LHCN-M2 (cell line): ENCODE data around the gene OR7G3. TPM values are rescaled to one million over a fixed set of nuclear protein-coding genes. Genes with fewer than 3 reads are reported as not detected.

Source experiments
- DNase-seq: peaks from one replicate; pipeline ENCODE4 v3.0.0-alpha.2; 2012; ENCODE audit warnings: low read depth
- polyA plus RNA-seq: library from polyadenylated mRNA; unstranded; fragments of >200 nt; gene quantifications from one replicate; pipeline ENCODE4 v1.2.1, GENCODE V29; 2012; ENCODE audit warnings: missing spikeins
- total RNA-seq: library from RNA; depleted of rRNA; stranded (reverse); fragments of >200 nt; gene quantifications from 2 replicates; pipeline ENCODE4 v1.2.3, GENCODE V29; 2014; rRNA removed

The OR7G3 gene
- not detected in 2 replicates for total RNA-seq
- polyA plus RNA-seq, result not detected

- no peak for DNase-seq
Observed at GRCh38 chr19:9126900-9127405, at the start of gene OR7G3. Gene OR7G3 (minus strand): TSS chr19:9126950. CDS start chr19:9126950, 0 bp downstream.

GRCh38 chr19:9175326-9175725, 48.6 kb upstream of the OR7G3 start:
- DNase-seq, result no peak

GRCh38 chr19:9171393-9171991, 44.7 kb upstream of the OR7G3 start:
- no peak for DNase-seq

- no peak for DNase-seq
Observed at GRCh38 chr19:9166846-9167245, 40.1 kb upstream of the OR7G3 start.

- DNase-seq, result no peak
Observed at GRCh38 chr19:9165261-9165660, 38.5 kb upstream of the OR7G3 start.

GRCh38 chr19:9161427-9161826, 34.7 kb upstream of the OR7G3 start:
- no peak for DNase-seq

GRCh38 chr19:9159891-9160290, 33.1 kb upstream of the OR7G3 start:
- no peak for DNase-seq

- DNase-seq, result no peak
Observed at GRCh38 chr19:9156304-9156703, 29.6 kb upstream of the OR7G3 start.

GRCh38 chr19:9155591-9155990, 28.8 kb upstream of the OR7G3 start:
- no peak for DNase-seq

- no peak for DNase-seq
Observed at GRCh38 chr19:9151367-9151766, 24.6 kb upstream of the OR7G3 start.

- DNase-seq, result no peak
Observed at GRCh38 chr19:9150650-9151049, 23.9 kb upstream of the OR7G3 start.

- no peak for DNase-seq
Observed at GRCh38 chr19:9149997-9150396, 23.2 kb upstream of the OR7G3 start.

GRCh38 chr19:9148697-9149096, 21.9 kb upstream of the OR7G3 start:
- DNase-seq, result no peak

GRCh38 chr19:9146882-9147281, 20.1 kb upstream of the OR7G3 start:
- no peak for DNase-seq

- DNase-seq, result peak; percentile 25
Observed at GRCh38 chr19:9144920-9145319, 18.2 kb upstream of the OR7G3 start.

- DNase-seq, result peak; percentile 90
Observed at GRCh38 chr19:9140159-9140874, 13.6 kb upstream of the OR7G3 start, which contains the start of gene ZNF317. Gene ZNF317 (plus strand): TSS chr19:9140397. CDS start chr19:9156017, 15,620 bp downstream.

GRCh38 chr19:9139609-9140158, 12.9 kb upstream of the OR7G3 start:
- DNase-seq, result no peak

GRCh38 chr19:9132422-9132821, 5.7 kb upstream of the OR7G3 start:
- DNase-seq, result no peak

- no peak for DNase-seq
Observed at GRCh38 chr19:9130965-9131364, 4.2 kb upstream of the OR7G3 start.

- DNase-seq, result peak; percentile 15
Observed at GRCh38 chr19:9128171-9128570, 1.4 kb upstream of the OR7G3 start.

- DNase-seq, result no peak
Observed at GRCh38 chr19:9116547-9116946, 10.2 kb downstream of the OR7G3 start.

- no peak for DNase-seq
Observed at GRCh38 chr19:9115307-9115813, 11.4 kb downstream of the OR7G3 start, which contains the start of gene OR7G1. Gene OR7G1 (minus strand): TSS chr19:9115763. CDS start chr19:9115763, 0 bp downstream.
